NCI-H2196 (cell line): ENCODE measurements around the gene DENND5A.

Experiments
- DNase-seq: peaks from one replicate; lab custom pipeline; 2025; ENCODE audit not compliant: unreplicated experiment; lab: John Stamatoyannopoulos, UW

Gene DENND5A

DNA sequence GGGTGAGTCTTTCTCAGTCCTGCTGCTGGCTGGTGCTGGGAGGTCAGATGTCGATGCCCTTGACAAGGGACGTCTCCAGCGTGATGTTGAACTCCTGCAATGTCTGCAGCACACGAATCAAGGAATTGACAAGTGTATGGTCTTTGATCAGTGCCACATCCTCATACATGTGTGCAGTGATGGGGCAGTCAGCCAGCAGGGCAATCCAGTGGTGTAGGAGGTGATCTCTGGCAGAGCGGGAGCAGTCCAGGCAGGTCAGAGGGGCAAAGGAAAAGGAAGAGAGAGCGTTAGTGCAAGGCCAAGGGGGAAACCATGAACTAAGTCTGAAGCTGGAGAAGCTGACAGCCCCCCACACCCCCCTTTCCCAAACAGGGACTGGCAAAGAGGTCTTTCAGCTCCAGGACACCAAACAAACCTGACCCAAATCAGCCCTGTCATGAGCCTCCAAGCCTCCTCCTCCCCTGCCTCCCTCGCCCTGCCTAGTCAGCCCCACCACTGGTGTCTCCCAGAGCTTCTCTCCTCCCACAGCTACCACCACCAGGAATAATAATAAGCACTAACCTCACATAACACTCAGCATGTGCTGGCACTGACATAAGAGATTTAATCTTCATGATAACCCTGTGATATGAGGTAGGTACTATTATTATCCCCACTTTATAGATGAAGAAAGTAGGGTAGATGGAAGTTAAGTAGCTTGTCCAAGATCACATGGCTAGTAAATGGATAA is 125.4 kb downstream of the DENND5A start:
- DNase-seq, result no peak

GRCh38 chr11:9138612-9139579 is 126.3 kb downstream of the DENND5A start:
- DNase-seq, result peak; percentile 92

- DNase-seq, result peak; percentile 79
These were observed 127.1 kb downstream of the DENND5A start for GRCh38 chr11:9138133-9138453.

- DNase-seq, result peak; percentile 86
These were observed 127.6 kb downstream of the DENND5A start for GRCh38 chr11:9137293-9138132.

- no peak for DNase-seq
These were observed 128.4 kb downstream of the DENND5A start for GRCh38 chr11:9136741-9137140.

DNA sequence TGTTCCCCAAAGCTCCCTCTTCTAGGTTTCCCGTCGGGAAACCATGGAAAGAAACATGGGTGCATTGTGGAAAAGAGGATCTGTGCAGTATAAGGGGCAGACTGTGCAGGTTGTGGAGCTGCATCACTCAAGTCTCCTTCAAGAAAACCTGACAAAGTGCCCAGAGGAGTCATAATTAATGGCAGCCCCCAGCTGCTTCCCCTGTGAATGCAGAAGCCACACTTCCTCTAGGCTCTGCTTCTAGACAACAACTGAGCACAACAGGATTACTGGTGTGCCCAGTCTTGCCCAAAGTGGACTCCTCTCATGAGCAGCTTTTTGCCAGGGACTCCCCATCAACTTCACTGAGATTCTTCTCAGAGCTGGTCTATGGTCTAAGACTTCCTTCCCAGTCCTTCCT is 131.2 kb downstream of the DENND5A start:
- DNase-seq, result no peak

DNA sequence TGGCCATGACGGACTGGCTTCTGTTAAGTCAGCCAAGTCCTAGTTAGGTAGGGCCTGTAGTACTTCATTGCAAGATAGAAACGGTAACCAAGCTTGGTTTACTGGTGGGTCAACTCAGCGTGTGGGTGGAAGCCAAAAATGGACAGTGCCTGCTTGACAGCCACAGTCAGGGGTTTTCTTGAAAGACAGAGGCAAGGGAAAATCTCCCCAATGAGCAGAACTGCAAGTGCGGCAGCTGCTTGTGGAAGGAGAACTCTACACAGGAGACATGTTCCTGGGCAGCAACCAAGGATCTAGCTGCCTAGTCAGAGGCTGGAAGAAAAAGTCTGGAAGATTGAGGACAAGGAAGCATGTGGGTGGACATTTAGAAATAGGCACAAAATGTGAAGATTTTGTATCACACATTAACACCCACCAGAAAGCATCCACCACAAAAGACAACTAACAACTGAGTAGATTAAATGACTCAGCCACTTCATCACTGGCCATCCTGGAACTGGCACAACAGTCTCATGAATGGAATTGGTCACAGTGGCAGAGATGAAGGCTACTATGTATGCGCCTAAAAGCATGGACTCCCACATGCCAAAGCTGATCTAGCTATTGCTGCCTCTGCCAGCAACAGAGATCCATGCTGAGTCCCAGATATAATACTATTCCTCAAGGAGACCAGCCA is 132.8 kb downstream of the DENND5A start:
- DNase-seq, result no peak

DNA sequence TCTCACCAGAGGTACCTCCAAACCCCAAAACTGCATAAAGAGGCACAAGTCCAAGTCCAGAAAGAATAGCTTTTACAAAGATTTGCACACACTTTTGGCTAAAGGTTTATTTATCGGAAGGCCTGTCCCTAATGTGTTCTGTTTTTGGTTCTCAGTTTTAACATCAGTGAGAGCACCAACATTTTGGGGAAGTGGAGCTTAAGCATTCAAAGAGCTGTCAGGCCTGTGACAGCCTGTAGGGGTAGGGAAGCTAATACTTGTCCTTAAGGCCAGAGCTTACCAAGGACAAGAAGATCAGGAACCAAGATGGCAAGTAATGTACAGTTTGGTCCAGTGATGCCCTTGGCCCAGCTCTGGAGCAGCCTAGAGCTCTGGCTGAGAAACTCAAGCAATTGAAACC is 134.9 kb downstream of the DENND5A start:
- no peak for DNase-seq

GRCh38 chr11:9126636-9127035 is 138.5 kb downstream of the DENND5A start:
- DNase-seq, result no peak

DNA sequence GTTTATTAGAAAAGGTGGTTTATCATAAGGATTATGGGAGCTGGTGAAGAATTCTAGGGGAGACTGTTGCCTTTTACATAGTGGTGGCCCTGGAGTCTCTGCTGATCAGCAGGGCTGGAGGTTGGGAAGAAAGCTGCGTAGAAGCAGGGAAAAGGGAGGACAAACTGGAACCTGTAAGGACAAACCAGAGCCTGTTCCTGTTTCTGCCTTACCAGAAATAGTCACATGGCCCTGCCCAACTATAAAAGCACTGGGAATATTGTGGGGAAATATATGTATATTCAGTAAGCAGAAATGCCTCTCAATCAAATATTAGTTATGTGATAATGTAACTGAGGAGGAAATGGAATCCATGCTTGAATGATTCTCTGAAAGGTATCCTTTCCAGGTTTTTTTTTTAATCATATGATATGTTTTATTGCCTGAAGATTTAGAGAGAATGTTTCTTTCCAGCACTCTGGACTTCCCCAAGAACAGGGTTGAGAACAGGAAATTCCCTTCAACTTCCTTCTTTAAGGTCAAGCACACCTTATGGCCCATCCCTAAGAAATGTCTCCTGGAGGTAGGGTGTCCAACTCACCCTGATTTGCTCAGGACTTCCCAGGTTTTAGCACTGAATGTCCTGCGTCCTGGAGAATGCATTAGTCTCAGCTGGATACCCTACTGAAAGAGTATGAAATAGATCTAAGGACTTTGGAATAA is 139.8 kb downstream of the DENND5A start:
- no peak for DNase-seq

DNA sequence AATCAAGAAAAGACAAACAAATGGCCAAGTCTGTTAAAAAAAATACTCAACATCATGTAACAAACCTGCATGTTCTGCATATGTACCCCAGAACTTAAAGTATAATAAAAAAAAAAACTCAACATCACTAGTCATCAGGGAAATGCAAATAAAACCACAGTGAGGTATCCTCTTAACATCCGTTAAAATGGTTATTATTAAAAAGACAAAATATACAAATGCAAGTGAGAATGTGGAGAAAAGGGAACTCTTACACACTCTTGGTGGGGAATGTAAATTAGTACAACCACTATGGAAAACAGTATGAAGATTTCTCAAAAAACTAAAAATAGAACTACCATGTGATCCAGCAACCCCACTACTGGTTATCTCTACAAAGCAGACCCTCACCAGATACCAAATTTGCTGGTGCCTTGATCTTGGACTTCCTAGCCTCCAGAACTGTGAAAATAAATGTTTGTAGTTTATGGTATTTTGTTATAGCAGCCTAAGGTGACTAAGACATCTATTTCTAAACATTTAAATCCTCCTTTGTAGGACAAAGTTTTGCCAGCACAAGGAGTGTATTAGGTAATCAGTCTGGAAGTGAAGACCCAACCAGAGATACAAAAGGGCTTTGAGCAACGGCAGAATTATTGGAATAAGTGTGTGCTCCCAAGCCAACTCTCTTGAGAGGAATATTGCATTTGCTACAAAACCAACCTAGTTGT is 141.4 kb downstream of the DENND5A start:
- no peak for DNase-seq

GRCh38 chr11:9121469-9121796 is 143.7 kb downstream of the DENND5A start:
- no peak for DNase-seq

DNA sequence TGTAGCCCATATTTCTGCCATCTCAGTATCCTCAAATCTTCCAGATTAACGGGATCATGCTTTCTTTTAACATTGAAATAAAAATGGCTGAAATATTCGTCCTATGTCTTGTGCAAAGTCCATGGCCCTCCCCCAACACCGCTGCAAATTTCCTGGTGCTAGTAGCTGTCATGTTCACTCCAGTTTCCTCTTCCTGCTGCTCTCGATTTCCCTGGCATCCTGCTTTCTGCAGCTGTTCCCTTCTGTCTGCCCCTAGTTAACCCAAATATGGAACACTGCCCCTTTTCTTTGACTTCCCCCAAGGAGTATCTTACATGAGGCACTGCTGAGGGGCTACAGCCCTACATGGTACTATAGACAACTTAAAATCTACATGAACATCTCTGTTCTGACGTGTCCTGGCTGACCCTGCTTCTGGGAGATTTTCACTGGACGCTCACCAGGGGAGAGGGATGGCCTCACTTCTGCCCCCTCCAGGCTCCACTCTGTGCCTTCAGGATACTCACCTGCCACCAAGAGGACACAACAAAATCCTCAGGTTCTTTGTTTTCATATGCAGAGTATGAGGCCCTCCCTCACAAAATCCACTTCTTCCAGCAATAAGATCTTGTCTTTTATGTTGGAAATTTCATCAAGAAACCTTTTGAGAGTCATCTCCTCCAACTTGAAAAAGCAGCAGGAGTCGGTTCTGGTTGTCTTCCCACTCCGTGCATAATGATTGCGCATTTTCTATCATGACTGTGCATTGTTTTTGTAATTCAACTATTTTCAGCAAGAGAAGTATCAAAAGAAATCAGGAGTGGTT is 144.3 kb downstream of the DENND5A start:
- DNase-seq, result no peak

DNA sequence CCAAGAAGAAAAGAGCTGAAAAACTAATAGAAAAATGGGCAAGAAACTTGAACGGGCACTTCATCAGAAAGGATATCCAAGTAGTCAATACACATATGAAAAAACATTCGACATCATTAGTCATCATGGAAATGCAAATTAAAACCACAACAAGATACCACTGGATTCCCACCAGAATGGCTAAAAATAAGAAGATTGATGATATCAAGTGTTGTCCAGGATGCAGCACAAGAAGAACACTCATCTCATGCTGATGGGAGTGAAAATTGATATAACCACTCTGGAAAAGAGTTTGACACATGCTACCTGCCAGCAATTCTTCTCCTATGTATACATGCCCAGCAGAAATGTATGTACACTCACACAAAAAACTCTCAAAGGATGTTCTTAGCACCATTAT is 146.9 kb downstream of the DENND5A start:
- no peak for DNase-seq

- DNase-seq, result no peak
These were observed 153.1 kb downstream of the DENND5A start for GRCh38 chr11:9112075-9112474.

- no peak for DNase-seq
These were observed 155.1 kb downstream of the DENND5A start for GRCh38 chr11:9109858-9110731.

- DNase-seq, result no peak
These were observed 160.6 kb downstream of the DENND5A start for GRCh38 chr11:9104580-9104979.
